NT2/D1 (cell line): Measurements from ENCODE around the gene CEP250.

Experiments used
- SUZ12 ChIP-seq: IDR thresholded peaks from 2 replicates; pipeline ENCODE4 v1.6.1; 2011; ENCODE audit not compliant: insufficient read length, insufficient read depth; ENCODE audit errors: extremely low read depth
- YY1 ChIP-seq: IDR thresholded peaks from 2 replicates; pipeline ENCODE4 v1.6.1; 2011; ENCODE audit not compliant: insufficient read length, insufficient read depth

GRCh38 chr20:35508493-35509218, 53.3 kb downstream of the CEP250 start:
- TF ChIP-seq YY1 (no peak), SUZ12 (no peak)
